Inferior parietal cortex (tissue), 1 donor: ENCODE results near the gene SAMD4A.

ENCODE experiments used
- DNase-seq: peaks from one replicate; pipeline ENCODE4 v3.0.0-alpha.2; 2016; ENCODE audit errors: extremely low spot score

The SAMD4A gene

DNA sequence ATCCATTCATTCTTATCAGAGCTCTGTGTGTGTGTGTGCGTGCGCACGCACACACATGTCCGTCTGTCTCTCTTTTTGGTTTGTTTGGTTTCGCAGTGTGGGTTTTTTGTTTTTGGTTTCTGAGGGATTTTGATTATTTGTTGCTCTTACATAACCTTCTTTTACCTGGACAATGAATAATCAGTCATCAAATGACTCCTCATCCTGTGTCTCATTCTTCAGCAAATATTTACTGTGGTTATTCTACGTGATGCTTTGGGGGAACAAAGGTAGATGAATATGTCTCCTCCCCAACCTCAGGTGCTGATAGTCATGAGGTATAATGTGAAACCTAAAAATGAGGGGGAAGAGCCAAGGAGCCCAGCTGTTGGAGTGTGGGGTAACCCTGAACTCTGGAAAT, 92.4 kb downstream of the SAMD4A start:
- no peak for DNase-seq

DNA sequence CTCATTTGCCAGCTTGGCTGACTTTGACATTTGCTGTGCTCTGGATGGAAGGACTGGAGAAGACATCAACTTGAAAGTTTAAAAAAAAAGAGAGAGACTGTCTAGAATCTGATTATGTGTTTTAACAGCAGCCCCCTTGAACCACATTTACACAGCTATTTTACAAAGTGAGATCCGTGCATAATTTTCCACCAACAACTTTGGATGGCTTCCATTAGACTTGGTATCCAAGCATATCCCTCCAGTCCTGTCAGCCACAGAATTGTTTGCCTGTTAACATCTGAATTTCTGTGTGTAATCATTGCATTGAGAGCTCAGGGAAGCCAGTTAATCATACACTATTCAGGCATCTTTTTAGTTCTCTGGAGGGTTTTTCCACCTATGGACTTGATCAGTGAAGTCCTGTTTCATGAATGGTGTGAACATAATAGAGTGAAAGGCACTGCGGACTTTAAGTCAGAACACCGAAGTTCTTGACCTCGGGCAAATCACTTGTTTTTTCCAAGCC, 93.7 kb downstream of the SAMD4A start:
- DNase-seq, result no peak

DNA sequence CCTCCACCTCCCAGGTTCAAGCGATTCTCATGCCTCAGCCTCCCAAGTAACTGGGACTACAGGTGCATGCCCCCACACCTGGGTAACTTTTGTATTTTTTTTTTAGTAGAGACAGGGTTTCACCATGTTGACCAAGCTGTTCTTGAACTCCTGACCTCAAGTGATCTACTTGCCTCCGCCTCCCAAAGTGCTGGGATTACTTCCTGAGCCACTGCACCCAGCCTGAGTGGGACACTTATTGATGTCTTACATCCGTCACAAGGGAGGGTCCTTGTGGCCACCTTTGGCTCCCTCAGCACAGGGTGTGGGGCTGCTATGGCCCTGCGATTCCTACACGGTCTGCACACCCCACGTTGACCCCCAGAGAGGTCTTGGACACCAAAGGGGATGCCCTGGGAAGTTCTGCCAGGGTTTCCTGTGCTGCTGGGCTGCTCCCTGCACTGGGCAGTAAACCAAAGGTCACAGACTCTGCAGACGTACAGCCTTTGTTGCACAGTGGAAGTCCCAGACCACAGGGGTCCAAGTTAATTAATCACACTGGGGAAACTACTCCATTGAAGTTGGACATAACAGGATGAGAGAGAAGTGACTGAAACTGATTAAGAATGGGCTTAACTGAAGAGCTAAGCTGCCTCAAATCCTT, 95.7 kb downstream of the SAMD4A start:
- no peak for DNase-seq

DNA sequence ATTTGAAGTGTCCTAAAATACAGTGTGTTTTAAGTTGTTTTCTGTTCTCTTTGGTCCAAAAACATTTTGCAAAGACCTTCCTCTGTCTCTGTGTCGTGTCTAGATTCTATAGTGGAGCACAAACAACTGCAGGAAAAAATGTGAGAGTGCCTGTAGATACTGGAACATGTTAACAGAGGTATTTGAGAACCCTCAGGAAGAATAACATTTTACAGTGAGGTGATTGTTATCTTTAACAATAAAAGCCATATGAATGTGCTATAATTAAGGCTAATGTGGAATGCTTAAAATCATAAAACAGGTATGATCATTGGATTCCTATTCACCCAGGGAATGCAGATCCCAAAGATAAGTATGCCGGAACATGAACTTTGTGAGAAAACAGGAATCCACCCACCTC, 98.0 kb downstream of the SAMD4A start:
- DNase-seq, result no peak

DNA sequence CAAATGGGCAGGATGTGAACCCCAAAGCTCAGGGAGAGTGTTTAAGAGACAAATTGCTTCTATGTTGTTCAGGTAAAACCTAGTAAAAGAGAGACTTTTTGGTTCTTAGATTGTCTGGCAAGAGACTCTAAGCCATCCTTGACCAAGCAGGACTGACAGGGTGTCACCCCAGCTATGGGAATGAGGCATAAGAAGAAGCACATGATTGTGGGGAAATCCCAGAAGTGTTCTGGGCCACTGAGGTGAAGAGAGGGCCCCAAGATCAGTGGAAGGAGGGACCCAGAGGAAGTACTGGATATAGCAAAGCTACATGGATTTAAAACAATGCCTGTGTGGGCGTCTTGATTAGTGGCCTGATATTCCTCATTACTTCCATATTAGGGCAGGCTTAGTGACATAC, 99.0 kb downstream of the SAMD4A start:
- DNase-seq, result no peak

DNA sequence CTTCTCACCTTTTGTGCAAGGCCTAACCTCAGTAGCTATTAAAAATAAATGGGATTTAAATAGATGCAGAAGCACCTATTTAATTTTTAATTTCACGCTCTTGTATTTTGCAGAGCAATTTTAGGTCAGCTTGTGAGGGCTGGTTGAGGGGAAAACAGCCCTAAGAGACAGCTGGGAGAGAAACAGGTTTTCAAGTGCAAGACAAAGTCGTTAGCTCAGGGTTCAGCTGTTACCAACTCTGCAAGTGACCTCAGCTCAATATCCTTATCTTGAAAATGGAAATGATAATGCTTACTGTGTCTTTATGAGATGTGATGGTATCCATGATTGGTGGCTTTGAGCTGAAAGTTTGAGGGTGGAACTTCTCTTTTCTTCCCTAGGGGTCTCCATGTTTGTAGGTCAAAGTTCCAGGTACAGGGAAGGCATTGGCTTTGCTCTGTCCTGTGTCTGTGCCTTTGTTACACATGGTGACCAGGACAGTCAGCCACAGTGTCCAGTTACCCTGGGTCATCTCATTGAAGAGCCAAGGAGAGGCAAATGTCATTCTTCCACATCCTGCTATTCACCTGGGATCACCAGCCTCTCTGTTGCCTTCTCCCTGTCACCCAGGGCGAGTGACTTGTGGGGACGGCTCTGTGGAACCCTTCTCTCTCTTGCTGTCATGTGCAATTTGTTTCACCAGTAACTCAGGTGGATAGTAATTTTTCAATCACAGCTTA, 100.3 kb downstream of the SAMD4A start:
- no peak for DNase-seq

DNA sequence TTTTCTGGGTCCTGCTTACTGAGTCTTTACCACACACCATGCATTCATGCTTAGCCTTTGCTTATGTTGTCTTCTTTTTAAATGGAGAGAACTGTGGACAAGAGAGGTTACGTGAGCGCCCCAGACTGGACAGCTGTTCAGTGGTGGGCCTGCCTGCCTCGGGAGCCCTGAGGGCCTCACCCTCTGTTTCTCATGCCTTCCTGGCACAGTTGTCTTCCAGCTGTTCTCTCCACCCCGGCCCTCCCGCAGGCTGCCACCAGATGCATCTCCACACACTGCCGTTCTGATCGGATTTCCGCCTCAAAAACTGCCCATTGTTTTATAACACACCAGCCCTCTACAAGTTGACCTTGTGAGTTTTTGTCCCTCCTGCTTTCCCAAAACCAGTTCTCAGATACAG, 100.8 kb downstream of the SAMD4A start:
- no peak for DNase-seq

DNA sequence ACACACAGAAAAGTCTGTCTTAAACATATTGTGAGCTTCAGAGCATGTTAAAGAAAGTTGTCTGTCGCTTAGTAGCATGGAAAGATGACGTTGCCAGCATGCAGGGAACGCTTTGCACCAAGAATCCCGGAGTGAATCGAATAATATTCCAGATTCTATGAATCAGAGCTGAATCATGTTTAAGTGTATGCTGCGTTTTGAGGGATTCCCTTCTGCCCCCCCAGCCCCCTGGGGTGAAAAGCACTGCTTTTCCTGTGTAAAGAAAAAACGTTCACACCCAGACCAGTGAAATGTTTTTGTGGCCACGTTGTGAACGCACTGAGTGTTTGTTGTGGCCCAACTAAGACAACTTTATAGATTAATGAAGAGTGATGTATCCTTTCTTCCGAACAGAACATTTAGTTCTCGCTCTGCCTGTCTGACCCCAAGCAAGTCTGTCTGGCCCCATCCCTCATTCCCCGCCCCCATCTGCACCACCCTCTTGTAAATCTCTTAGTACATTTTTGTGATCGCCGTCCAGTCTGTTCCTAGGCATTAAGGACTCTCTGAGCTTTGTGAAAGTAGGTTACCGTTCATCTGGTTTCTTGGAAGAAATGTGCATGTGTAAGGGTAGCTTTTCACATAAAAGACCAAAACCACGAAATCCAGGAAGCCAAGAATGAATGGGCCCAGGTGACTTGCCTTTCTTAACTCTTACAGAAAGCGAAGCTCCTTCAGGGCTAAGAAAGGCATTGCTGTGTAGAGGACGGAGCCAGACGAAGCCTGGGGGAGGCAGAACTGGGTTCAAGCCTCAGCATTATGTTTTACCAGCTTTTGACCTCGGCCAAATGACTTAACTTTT, 103.0 kb downstream of the SAMD4A start:
- no peak for DNase-seq

DNA sequence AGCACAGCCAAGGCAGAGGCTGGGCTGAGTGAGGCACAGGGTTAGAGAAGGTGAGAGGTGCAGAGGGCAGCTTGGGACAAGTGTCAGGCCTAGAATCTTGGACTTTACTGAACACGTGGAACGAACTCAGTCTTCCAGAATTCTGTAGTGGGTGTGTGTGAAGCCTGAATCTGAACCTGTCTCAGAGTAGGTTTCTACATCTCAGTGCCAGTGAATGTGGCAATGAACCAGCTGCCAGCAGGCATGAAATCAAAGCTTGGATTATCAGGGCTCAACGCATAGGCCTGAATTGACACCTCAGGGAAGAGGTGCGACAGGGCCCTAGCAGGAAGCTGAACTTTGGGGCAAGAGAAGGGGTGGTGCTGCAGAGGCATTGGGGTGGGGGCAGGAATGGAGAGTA, 104.6 kb downstream of the SAMD4A start:
- DNase-seq, result no peak

DNA sequence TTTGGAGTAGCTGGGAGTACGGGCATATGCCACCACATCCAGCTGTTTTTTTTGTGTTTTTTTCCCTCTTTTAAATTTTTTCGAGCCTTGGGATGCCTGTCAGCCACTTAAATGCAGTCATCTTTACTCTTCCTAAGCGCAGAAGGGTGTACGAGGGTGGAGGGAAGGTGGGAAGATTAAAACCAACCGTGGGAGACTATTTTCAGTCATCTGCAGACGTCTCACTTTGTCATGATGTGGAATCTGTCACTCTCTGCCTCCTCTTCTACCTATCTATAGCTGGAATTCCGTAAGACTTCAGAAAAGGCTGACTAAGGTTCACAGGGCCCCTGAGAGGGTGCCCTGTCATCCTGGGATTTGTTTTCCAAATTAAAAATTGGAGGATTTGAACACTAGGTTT, 105.3 kb downstream of the SAMD4A start:
- DNase-seq, result no peak

DNA sequence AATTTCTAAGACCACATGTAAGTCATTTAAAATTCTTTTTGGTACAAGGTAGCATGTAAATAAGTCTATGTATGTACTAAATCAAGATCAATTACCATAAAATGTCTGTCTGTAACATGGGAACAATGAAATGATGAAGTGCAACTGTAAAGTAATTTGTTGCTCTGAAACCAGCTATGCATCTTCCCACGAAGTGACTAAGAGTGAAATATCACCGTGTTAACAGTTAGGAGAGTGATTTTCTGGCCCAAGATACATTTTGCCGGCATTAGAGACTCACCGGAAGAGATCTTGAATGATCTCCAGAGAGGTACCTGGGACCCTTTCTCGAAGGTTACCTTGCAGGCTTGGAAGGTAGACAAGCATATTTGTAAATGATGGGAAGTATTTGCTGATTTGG, 105.8 kb downstream of the SAMD4A start:
- no peak for DNase-seq

DNA sequence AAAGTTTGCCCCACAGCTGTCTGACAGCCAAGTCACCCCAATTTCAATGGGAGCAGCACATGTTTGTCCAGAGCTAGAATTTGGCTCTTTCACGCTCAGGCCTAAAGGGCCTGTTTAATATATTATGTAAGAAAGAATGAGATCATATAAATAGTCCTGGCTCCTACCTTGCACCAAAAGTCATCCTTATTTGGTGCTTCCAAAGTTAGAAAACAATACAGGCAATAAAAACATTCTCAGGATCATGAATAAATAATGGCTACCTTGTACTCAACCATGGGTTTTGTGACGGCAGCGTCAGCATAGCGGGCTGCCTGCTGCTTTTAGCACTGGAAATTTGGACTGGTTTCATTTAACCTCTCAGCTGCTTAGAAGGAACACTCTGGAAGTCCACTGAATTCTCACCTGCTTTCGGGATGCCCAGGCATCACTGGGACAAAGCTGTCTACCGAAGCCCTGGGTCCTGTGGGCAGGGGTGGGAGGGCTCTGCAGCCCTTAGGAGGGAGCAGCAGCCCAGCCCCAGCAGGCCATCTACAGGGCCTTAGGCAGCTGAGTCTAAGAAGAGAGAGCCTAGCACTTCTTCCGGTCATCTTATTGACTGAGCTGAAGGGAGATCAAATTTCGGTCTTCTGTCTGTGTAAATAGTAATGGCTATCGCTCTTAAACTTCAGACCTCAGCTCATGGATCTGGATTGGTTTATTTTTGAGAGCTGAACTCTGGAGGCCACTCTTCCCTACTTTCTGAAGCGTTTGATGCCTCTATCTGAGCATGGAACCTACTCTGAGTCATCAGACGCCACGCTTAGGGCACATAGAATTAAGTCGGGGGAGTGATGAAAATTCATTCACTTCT, 106.5 kb downstream of the SAMD4A start:
- DNase-seq, result no peak

DNA sequence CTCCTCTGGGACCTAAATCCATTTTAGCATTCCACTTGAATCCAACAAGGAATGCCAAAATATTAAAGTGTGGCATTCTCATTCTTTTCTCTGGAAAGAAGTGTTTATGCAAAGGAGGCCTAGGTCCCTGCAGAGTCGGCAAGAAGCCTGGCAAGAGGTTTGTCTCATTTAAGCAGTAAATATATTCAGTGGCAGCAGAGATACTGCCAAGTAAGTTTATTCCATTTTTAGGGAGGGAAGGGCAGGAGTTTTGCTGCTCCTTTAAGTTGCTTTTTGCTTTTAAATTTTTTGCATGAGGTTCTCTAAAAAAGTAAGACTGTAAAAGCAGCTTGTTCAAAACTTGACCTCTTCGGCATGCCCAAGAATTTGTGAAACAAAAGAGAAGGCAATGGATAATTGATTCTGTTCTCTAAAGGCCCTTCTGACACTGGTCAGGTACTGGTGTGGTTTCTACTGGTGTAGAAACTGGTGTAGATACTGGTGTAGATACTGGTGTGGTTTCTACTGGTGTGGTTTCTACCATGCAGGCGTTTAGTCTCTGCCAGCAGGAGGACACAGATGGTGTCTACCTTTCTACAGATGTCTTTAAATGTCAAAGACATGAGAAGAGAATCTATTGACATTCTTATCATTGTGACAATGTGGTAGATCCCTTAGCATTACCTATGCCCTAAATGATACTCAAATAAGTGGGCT, 107.3 kb downstream of the SAMD4A start:
- DNase-seq, result peak; percentile 34

DNA sequence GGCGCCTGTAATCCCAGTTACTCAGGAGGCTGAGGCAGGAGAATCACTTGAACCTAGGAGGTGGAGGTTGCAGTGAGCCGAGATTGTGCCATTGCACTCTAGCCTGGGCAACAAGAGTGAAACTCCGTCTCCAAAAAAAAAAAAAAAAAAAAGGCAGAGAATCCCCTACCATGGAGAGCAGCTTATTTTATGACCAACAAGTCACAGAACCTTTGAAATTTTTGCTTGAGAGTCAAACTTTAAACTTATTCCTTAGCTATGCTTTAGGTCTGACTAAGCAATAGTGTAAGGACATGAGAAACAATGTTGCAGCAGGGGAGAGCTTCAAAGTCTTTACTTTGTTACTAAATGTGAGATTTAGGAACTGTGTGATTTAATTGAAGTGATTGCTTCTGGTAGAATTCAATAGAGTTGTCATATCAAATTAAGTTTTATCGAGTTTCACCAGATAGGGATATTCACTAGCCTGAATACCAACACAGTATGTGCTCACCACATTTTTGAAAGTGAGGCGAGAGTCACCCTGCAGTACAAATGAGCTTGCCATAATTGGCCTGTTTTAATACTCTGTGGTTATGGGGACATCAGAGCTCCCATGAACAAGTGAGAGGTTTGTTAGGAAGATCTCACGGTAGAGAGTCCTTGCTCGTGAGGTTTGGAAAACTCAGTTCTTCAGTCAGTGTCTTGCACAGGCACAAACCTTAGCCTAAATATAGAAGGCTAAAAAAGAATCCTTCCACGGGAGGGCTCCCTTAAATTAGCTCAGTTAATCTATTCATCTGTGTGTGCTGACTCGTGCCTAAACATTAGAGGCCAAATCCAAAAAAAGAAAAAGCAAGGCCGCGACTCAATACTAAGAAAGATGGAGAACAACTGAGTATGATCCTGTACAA, 108.6 kb downstream of the SAMD4A start:
- DNase-seq, result no peak

DNA sequence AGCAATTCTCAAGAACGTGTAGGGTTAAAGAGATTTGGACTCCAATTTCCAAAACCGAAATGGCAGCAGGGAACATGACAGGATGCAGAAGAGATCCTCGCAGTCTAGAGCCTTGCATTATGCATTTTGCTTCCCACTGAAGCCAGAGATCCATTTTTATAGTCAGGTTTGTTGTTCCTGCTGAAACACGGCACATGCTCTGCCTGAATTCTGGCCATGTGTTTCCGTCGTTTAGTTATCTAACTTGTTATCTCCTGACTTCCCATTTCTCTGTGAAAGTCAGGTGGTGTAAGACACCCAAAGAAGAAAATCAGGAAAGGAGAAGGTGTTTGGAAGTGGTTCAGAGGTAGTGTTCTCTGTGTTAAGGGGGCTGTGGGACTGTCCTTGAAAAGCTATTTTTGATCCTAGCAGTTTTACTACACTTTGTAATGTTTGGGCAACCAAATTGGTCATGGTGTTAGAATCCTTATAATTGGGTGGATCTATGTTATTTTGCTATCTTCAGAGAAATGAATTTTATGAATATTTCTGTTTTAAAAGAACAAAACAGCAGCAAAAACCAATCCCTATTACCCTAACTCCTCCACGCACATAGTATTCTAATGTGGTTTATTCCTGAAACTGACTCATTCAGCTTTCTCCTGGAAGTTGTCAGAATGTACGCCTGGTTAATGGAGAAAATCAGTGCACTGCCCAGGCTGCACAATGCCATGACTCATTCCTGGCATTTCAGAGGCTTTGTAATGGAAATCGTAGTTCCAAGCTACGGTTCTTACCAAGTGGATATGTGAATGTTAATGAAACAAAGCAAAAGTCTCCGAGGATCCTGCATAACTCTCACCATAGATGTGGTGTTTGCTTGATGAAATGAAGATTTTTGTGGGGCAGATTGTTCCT, 110.1 kb downstream of the SAMD4A start:
- peak; percentile 70 for DNase-seq

DNA sequence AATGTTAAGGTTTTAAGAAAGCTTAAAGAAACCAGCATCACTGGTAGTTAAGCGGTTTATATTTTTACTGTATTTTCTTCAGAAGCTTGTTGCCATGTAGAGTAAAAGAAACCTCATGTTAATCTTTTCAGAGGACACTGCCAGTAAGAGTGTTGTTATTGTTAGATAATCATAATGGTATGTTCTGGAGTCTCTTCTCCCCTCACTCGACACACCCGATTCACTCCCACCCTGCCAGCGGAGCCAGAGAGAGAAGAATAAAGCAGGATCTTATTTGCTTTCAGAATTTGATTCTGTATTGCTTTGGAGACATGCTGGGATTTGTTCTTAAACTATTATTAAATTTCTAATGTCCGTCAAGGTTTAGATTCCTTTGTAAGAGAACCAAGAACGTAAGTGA, 113.7 kb downstream of the SAMD4A start:
- DNase-seq, result no peak

DNA sequence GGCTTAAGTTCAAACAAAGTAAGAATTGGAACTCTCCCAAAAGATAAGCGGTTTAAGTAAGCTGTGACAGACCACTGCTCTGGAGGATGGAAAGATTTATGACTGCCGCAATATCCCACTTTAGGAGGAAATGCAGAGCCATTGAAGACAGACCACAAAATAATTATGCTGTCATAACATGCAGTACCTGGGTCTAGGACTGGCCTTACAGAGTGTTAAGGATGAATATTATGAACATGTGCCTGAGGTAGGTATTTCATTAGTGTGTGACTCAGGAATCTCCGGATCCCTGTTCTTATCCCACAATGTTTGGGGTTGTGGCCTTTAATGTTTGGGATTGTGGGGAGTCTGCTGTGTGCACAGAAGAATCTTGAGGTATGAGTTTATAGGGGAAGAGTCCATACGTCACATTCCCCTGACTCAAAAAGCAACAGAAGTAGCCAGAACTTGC, 114.9 kb downstream of the SAMD4A start:
- no peak for DNase-seq

DNA sequence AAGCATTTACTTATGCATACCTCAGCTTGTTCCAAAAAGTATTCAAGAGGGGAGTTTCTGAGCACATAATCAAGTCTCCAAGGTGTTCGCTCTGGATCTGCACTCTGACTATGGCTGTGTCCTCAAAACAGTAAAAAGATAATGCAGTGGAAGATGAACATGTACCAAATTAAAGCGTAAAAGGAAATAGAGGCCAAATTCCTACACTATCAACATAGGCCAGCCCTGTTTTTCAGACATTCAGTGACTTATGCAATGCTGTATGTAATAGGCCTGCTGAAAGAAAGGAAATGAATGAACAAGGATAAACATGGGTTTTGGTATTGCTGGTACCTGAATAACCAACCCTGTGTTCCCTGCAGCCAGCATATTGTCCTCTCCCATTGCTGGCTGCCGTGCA, 115.7 kb downstream of the SAMD4A start:
- no peak for DNase-seq
